ENCODE measurements around the gene ITSN2.

The ITSN2 gene

DNA sequence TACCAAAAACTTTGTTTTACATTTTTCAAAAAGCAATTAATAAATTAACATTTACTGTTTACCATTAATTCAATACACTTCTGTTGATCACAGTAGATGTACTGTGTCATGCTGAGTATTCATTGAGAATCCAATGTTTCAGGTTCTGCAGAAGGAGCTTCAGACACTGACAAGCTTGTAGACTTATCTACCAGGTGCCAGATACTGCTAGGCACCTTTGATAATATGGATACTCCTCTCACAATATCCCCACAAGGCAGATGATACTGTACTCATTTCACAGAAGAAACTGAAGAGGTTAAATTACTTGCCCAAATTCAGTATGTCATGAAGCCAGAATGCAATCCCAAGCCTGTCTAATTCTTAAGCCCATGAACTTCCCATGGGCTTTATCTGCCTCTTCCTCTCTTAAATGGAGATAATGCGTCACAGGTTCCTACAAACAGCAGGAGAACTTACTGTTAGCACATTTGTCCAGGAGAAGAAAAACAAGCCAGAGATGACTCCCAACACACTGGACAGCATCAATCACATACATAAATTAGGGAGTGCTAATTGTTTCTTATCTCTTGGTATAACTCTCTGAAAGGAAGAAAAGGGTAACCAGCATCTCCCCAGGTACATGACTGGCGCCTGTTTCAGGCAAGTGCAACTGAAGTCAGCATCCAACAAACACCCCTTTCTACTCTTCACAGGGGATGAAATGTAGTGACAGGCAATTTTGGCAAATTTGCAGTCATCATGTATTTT lies 27.4 kb downstream of the ITSN2 start:
- DNase-seq: no peak

DNA sequence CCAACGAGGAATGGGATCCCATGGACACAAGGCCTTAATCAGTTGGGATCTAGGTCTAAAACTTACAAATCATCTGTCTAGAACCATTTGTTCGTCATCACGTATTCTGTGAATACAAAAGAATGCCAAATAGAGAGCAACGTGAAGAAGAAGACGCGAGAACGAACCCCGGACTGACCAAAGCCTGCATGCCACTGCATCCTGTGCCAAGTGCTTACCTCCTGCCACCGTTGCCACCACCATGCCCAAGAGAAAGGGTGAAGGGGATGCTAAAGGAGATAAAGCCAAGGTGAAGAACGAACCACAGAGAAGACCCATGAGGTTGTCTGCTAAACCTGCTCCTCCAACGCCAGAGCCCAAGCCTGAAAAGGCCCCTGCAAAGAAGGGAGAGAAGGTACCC lies 30.2 kb downstream of the ITSN2 start:
- DNase-seq: no peak

DNA sequence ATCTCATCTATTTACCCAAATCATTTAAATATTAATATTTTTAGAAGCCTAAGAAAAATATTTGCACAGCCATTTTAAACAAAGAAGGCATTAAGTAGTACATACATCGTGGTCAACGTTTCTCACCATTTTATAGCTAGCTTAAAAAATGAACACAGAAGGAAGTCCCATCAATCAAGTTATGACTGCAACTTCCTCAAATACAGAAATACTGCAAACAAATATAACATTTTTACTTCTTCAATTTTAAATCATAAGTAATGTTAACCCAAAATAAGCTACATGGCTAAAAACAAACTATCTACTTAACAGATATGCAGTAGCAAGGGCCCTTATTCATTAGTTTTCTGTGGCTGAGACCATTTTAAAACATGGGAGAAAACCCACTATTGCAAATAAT lies 30.6 kb downstream of the ITSN2 start:
- DNase-seq: no peak

DNA sequence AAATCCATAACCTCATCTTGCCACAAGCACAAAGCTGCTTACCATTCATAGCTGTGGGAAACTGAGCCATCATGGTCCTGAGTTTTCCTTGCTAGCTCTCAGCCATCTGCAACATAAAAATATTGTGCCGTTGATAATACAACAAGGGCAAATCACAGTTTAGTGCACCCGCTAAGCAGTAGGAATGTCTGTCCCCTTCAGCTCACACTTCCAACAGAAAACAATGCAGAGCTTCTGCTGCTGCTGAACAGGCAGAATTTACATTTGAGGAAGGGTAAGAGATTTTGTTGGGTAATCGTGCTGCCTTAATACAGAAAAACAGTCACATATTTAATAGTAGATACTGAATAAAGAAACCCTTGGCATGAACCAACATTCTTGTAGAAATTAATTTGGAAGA lies 32.3 kb downstream of the ITSN2 start:
- DNase-seq: no peak

DNA sequence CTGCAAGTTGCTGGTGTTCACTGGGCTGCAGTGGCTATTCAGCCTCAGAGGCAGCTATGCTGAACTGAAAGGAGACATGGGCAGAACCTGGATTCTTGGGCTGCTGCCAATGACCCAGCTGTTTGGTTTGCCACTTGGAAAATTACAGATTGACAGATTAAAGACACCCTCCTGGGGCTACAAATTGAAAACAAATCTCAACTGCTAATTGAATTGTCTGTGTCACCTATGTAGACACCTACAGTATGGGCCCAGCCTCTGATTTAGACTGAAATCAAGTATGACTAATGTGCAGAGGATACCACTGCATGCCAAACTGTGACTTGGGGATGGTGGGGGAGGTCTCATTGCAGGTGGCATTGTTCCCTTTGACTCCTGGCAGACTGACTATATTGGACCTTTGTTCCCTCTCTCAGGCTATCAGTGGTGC lies 42.8 kb downstream of the ITSN2 start:
- peak; percentile 11 for DNase-seq

DNA sequence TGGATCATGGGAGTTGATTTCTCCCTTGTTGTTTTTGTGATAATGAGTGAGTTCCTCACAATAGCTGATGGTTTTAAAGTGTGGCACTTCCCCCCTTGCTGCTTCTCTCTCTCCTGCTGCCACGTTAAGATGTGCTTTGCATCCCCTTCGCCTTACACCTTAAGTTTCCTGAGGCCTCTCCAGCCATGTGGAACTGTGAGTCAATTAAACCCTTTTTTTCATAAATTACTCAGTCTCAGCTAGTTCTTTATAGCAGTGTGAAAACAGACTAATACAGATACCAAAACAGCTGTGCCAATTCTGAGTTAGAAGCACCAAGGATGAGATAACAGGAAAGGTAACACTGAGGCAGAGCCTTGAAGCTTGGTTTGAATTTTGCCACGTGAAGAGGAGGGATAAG lies 44.7 kb downstream of the ITSN2 start:
- DNase-seq: no peak

DNA sequence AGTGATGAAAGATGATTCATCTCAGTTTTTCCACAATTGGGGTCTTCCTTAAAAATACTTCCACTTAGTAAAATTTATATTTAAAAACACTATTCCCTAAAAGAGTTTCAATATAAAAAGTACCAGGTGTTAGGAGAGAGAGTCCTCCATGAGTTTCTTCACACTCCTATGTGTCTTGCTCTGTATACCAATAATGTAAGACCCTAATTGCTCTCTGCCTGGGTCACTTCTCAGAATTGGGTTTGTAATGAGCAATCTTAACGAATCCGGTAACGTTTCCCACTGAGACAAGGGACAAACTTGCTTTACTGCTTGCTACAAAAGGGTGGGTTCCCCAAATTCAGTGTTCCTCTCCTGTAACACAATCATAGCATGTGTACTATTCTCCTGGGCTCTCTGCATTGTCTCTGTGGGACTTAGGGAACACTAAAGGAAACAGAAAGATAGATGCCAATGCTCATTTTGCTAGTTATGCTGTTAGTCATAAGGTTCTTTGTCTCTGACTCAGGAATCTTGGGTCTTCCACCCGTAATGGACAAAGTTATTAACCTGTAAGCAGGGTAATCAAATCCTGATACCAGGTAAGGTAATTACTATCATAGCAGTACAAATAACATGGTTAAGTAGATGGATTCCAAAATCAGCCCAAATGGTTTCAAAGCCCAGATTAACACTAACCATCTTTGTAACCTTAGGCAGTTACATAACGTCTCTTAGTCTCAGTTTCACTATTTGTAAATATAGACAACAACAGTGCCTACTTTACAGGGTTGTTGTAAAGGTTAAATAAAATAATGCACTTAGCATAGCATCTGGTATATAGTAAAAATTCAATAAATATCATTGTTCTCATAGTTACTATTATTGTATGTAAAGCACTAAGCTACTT lies 46.3 kb downstream of the ITSN2 start:
- no peak for DNase-seq

DNA sequence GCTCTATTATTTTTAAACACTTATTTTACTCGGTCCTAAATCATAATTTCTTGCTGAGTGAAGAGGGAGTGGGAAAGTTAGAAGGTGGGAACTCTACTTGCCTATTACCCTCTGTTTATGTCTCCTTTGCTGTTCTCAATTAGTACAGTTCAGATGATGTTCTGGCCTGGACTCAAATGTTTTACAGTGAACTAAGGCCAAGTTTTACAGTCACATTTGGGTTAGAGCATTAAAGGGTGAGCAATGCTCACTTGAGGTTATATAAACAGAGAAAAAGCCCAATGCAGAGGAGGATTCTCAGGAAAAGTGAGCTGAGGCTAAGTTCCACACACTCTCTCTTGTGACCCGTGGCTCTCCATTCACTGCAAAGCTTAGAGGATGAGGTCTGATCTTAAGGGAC lies 52.4 kb downstream of the ITSN2 start:
- no peak for DNase-seq

DNA sequence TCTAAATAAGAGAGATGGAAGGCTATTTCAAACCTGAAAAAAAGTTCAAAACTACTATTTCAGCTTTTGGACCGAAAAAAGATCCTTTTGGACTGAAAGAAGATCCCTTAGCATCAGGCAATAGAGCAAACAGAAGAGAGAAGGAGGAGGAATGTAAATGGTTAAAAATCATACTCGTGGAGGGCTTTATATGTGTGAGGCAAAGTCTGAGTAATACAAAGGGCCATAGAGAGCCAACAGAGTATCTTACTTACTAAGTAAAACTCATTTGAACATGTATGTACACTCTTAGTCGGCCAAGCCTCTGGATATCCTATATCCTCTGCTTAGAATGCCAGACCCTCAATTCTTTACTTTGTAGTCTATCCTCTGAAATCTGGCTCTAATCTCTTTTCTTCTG lies 55.7 kb downstream of the ITSN2 start:
- DNase-seq: no peak

DNA sequence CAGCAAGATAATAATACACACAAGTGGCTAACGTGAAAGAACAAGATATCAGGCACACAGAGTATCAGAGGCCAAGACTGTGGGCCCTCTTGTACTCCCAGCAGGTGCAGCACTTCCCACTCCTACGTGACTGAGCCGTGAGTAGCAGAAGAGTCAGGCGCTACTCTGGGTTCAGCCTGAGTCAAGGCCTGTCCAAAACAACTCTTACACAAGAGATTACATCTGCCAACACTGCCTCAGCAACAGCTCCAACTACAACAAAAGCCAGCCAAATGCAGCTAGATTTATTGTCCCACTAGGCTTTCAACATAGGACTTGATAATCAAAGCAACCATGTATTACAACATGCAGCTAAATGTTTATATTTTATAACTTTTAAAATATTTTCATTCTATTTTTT lies 56.2 kb downstream of the ITSN2 start:
- DNase-seq: no peak

DNA sequence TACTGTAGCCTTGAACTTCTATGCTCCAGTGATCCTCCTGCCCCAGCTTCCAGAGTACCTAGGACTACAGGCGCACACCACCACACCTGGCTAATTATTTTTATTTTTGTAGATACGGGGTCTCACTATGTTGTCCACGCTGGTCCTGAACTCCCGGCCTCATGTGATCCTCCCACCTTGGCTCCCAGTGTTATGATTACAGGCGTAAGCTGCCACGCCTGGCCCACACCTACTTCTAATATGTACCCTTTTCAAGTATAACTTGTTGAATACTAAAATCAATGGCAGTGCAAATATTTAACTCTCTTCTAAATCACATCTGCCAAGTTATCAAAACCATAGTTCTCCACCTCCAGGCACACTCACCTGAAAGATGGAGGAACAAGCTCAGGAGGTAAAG lies 58.7 kb downstream of the ITSN2 start:
- DNase-seq: no peak

DNA sequence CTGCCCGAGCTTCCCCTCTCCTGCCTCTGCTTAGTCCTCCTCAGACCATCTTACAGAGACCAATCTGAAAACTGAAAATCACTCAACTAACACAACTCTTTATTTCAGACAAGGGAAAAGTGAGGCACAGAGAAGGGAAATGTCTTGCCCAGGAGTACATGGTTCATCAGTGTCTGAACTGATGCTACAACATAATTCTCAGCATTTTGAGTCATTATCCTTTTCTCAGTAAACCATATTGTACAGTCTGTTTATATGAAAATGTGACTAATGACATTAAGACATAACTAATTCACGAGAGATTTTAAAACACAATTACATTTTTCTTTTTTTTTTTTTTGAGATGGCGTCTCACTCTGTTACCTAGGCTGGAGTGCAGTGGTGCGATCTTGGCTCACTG lies 62.7 kb downstream of the ITSN2 start:
- no peak for DNase-seq

DNA sequence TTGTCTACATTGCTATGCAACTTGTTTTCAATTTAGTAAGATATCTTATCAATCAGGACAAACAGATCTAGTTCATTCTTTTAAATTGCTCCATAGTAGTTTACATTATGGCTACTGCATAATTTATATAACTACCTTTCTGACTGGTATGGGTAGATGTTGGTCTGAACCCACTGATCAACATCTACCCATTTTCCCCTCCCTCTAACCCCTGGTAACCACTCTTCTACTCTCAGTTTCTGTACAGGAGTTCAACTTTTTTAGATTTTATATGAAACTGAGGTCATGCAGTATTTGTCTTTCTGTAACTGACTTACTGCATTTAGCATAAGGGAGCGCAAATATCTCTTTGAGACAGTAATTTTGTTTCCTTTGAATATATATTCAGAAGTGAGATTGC lies 73.2 kb downstream of the ITSN2 start:
- DNase-seq: no peak

DNA sequence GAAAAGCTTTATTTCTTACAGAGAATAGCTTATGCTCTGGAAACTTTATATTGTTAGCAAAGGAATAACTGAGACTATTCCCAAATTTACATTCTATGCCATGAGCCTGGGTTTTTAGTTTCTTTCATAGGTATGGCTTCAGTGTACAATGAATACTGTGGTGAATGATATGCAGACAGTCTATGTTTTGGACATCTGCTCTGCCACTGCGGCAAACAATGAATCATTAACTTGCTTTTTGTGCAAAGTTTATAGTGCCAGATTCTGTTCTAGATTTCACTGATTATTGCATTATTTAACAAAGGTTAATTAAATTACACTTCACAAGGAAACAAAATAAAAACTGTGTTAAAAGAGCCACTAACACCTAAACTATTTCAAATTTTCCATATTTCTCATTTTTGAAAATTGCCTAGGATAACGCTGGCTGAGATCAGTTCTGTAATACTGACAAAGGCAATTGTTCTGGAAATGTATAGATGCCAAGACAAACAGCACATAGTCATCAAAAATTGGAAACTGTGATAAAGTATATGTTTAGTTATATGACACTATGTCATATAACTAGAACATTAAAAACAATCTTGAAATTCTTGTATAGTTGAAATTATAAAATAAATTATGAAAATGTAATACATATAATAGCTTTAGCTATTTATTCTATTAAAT lies 74.7 kb downstream of the ITSN2 start:
- DNase-seq: no peak

DNA sequence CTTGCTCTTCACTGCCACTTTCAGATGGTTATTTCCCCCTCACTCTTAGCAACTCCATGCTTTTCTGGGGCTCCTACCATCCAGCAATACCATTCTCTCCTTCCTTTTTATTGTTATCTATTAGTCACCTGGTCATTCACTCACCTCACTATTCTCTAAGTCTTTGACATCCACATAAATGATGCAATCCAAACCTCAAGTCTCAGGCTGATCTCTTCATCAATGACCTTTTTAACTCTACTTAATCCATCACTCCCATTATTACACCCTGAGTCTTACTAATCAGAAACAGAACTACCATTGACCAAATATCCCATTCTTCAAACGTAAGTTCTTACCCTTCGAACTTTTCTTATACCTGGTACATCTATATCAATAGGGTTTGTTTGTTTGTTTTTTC lies 79.7 kb downstream of the ITSN2 start:
- no peak for DNase-seq

DNA sequence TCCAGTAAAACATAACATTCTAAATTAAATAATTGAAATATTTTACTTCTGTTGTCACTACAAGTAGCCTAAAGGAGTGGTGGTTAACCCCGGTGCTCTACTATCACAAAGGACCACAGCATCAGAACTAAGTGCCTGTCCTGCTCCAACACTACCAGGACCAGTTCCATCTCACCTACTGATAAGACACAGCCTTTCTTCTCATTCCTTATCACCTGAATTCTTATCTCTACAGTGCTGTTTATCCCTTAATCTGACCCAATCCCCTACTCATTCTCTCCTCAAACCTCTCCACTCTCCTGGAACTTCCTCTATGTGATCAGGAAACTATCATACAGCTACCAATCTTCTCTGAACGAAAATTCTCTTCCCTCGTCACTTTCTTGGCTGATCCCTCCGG lies 80.2 kb downstream of the ITSN2 start:
- DNase-seq: no peak

DNA sequence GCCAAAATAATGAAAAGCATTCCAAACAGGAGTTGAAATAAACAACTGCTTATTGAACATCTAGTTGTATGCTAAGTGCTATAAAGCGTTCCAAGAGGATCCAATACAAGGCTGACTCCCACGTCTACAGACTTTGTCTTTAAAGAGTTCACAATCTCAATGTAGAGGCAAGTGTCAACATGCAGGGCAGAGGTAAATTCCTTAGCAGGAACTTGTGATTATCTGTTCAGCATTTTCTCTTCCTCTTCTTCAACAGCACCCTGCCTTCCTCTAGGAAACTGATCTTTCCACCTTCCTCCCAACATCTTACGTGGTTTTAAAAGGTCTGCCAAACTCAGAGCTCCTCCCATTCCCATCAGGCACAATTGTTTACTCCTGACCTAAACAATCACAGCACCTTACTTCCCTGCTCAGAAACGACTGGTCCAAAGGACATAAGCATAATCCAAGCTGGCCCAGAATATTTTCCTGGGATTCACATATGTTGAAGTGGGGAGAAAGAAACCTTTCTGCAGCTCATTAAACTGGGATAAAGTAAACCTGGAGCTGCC lies 83.9 kb downstream of the ITSN2 start:
- DNase-seq: no peak

DNA sequence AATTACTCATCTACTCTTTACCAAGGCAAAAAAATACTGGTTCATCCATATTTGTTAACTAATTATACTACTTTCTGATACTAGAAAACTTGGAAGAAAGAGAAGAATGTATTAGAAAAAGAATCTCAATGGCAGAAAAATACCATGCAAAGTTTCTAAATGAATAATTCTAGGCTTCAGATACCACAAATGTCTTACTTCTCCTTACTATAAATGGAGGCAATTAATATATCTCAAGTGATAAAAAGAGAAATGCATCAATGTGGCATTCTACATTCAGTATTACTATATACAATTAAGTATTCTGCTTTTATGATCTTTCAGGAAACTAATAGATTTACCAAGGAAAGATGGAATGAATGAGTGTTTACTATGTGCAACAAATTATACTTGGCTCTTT lies 85.5 kb downstream of the ITSN2 start:
- no peak for DNase-seq

DNA sequence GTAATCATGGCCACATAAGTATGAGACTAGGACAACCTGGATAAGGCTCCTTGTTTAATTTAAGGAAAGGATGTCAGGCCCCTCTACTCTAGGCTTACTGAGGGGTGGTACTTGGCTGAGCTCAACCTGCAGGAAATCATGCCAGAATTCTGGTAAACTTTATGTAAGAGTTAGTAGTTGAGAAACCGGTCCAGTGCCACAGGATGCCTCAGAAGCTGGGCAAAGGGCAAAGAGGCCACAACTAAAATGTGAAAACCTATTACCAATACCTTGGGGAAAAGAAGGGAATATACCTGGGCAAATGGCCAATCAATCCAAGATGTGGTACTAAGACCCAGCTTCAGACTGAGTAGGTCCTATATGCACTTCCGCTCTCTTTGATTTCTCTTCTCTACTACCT lies 86.7 kb downstream of the ITSN2 start:
- DNase-seq: no peak

DNA sequence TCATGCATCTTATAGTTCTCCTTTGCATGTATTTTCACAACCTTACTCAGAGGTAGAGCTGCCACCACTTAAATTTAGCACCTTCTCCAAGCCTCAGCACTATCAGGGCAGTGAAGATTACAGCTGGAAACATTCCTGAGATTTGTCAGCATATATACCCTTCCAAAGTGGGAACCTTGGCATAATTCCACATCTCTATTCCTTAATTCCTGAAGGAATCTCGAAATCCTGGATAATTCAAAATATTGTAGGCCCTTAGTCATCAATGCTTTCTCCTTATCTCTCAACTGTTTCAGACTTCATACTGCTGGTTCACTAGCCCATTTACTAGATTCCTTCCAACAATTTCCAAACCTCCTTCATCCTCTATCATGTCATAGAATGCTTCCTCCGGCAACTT lies 87.4 kb downstream of the ITSN2 start:
- DNase-seq: no peak

DNA sequence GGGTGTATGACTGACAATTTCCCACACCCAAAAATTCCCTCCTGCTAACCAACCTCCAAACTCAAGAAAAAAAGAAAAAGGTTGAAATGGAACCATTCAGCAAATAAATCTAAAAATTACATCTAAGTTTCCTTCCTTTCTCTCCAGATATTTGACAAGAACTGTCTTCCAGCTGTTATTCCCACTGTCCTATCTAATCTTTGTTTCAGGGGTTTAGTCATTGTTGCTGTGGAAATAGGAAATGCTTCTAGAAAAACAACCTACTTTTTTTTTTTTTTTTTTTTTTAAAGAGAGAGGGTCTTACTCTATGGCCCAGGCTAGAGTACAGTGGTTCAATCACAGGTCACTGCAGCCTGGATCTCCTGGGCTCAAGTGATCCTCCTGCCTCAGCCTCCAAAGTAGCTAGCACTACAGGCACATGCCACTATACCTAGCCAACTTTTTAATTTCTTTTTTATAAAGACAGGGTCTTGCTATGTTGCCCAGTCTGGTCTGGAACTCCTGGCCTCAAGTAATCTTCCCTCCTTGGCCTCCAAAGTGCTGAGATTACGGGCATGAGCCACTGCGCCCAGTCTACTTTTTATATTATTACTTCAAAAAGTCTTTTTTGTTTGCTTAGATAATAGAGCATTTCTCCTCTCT lies 88.1 kb downstream of the ITSN2 start:
- DNase-seq: no peak

DNA sequence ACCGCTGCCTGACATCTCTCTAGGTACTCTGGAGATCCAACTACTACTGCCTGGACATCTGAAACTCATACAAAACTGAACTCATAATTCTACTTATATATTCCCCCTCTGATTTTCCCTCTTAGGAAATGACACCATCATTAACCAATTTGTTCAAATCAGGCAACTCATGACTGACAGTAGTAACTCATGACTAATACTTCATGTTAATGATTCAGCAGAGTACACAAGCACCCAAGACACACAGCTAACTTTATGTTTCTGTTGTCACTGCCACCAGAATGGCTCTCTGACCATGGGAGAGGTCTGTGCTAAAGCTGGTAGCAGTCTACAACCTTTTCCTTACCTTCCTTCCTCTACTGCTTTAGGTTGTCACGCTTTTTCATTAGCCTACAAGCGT lies 91.1 kb downstream of the ITSN2 start:
- no peak for DNase-seq

DNA sequence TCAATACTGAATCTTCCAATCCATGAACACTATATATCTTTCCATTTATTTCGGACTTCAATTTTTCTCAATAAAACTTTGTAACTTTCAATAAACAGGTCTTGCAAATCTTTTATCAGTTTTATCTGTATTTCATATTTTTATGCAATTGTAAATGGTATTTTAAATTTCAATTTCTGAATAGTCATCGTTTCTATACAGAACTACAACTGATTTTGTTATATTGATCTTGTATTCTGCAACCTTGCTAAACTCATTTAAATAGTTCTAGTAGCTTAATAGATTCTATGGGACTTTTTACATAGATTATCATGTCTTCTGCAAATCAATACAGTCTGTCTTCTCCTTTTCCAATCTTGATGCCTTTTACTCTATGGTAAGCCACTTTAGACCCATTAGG lies 95.1 kb downstream of the ITSN2 start:
- no peak for DNase-seq
